HG03565 (cell line): ENCODE measurements around the gene LEMD1.

Experiments
- ATAC-seq: cut with Tn5 transposase; IDR thresholded peaks from one replicate; pipeline ENCODE4 v1.9.1; 2021; ENCODE audit warnings: mild to moderate bottlenecking, moderate library complexity; ENCODE audit not compliant: unreplicated experiment

LEMD1 gene

GRCh38 chr1:205338011-205338410, 83.8 kb downstream of the LEMD1 start:
- no peak for ATAC-seq

- no peak for ATAC-seq
Measured at GRCh38 chr1:205337481-205337880, 84.4 kb downstream of the LEMD1 start.

GRCh38 chr1:205335692-205336091, 86.2 kb downstream of the LEMD1 start:
- ATAC-seq: no peak

GRCh38 chr1:205332015-205332791, 89.7 kb downstream of the LEMD1 start:
- no peak for ATAC-seq
